ENCODE results near the gene SCYL2. TPM values are rescaled to one million over a fixed set of nuclear protein-coding genes. Genes with fewer than 3 reads are reported as not detected.

SCYL2 gene
- total and polyA plus RNA-seq, 7 donors = 17.5 to 97.3 (median 52.4) TPM

DNA sequence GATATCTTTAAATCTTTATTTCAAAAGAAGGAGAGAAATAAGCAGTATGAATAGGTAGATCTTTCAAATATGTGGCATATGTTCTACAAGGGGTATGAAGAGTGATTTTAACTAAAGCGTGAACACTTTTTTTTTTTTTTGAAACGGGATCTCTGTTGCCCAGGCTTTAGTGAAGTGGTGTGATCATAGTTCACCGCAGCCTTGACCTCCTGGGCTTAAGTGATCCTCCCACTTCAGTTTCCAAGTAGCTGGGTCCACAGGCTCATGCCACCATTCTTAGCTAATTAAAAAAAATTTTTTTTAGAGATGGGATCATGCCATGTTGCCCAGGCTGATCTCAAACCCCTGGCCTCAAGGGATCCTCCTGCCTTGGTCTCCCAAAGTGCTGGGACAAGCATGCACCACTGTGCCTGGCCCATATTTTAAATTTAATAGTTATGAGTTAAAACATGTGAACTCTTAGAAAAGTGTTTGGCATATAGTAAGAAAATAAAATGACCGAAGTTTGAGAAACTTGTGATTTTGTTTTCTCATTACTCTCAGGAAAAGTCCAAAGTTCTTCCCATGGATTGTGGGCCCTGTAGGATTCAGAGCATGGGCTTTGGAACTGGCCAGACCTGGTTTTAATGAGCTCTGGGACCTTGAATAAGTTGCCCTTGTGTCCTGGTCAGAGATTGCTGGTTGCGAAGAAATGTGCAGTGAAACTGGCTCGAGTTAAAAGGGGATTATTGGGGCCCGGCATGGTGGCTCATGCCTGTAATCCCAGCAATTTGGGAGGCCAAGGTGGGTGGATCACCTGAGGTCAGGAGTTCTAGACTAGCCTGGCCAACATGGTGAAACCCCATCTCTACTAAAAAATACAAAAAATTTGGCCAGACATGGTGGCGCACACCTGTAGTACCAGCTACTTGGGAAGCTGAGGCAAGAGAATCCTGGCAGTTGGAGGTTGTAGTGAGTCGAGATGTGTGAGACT, 116.9 kb downstream of the SCYL2 start:
- Histone ChIP-seq H3K9me3 (no peaks in the 10 kb centered on the region), H3K4me3 (no peak overlapping the region), H3K4me1 (no peaks in the 10 kb centered on the region), H3K27ac (no peak overlapping the region), H3K36me3 (no peaks in the 10 kb centered on the region), H3K27me3 (no peaks in the 10 kb centered on the region)
- intact Hi-C loops (cut with DNase I) = no loop called here
- DNase-seq = no peak
- TF ChIP-seq POLR2AphosphoS5 (IDR thresholded peaks at IDR 0.05) (no peak), POLR2A (IDR thresholded peaks at IDR 0.05) (no peak), EP300 (IDR thresholded peaks at IDR 0.05) (no peak)
- TF ChIP-seq, protein P1, sequence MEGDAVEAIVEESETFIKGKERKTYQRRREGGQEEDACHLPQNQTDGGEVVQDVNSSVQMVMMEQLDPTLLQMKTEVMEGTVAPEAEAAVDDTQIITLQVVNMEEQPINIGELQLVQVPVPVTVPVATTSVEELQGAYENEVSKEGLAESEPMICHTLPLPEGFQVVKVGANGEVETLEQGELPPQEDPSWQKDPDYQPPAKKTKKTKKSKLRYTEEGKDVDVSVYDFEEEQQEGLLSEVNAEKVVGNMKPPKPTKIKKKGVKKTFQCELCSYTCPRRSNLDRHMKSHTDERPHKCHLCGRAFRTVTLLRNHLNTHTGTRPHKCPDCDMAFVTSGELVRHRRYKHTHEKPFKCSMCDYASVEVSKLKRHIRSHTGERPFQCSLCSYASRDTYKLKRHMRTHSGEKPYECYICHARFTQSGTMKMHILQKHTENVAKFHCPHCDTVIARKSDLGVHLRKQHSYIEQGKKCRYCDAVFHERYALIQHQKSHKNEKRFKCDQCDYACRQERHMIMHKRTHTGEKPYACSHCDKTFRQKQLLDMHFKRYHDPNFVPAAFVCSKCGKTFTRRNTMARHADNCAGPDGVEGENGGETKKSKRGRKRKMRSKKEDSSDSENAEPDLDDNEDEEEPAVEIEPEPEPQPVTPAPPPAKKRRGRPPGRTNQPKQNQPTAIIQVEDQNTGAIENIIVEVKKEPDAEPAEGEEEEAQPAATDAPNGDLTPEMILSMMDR (IDR thresholded peaks at IDR 0.05) = no peak
- 87 to 91% methylated on average over 9 of the region's 9 CpGs for WGBS, 2 donors

DNA sequence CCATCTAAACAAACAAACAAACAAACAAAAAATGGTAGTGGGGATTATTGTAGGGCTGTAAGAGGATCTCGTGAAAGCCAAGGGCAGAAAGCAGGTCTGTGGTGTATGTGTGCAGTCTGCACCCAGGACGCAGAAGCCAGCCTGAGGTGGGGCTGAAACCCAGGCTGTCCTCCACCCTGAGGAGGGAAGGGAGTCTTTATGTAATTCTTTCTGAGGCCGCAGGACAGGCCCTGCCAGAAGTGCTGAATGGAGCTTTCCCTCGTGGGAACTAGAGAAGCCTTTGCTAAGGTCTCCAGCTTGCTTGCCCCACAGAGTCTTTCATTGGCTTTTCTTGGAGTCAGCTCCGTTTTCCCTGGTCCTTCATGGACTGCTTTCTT, 117.6 kb downstream of the SCYL2 start:
- intact Hi-C loops (cut with DNase I) = no loop called here
- Histone ChIP-seq H3K4me3 (no peak overlapping the region), H3K9me3 (no peaks in the 10 kb centered on the region), H3K27ac (no peak overlapping the region), H3K4me1 (no peaks in the 10 kb centered on the region), H3K36me3 (no peaks in the 10 kb centered on the region), H3K27me3 (no peaks in the 10 kb centered on the region)
- no peak for DNase-seq
- 84 to 86% methylated on average over 5 of the region's 5 CpGs for WGBS, 2 donors
- TF ChIP-seq EP300 (IDR thresholded peaks at IDR 0.05) (no peak), POLR2AphosphoS5 (IDR thresholded peaks at IDR 0.05) (no peak)

DNA sequence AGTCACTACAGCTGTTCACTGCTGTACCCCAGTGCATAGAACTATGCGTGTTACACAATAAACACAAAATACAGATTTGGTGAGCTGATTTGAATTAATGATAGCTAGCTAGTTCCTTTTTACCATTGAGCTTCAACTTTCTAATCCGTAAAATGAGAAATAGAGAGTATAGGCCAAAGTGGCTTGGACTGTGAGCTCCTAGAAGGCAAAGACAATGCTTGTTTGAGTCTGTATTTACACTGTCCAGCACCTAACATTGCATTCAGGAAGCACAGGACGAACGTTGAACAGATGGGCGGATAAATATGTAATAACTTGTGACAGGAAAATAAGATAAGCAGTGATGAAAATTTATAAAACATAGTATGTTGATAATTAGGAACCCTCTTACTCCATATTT, 121.4 kb downstream of the SCYL2 start:
- Histone ChIP-seq H3K36me3 (no peaks in the 10 kb centered on the region), H3K4me1 (no peaks in the 10 kb centered on the region), H3K9me3 (no peaks in the 10 kb centered on the region), H3K27me3 (no peaks in the 10 kb centered on the region), H3K4me3 (no peak overlapping the region), H3K27ac (no peak overlapping the region)
- TF ChIP-seq EP300 (IDR thresholded peaks at IDR 0.05) (no peak), POLR2AphosphoS5 (IDR thresholded peaks at IDR 0.05) (no peak), POLR2A (IDR thresholded peaks at IDR 0.05) (no peak)
- TF ChIP-seq, protein P1 (IDR thresholded peaks at IDR 0.05) = no peak
- no peak for DNase-seq
- WGBS, 2 donors = 83 to 86% methylated on average over 5 of the region's 5 CpGs
- intact Hi-C loops (cut with DNase I) = no loop called here

Small RNA genes lying within 50 kb of the gene (small RNA-seq; reads per million reads assigned to genes)
- gene RF00019 = 0 reads per million in 3 donors

Other genes starting within 250 kb of the SCYL2 start
- gene BLTP3B, start 124.3 kb upstream of the SCYL2 start, total RNA-seq = 10 to 100 TPM; 33.3 to 41.7 (median 36.4) TPM
- 10 to 100 TPM in 1 of 3 donors, 1 to 10 TPM in 2; 6.0 to 21.7 (median 9.3) TPM for gene BLTP3B, start 124.3 kb upstream of the SCYL2 start, polyA plus RNA-seq
- gene ACTR6, start 66.4 kb upstream of the SCYL2 start, total RNA-seq = 10 to 100 TPM in 3 of 4 donors, 1 to 10 TPM in 1; 9.1 to 31.4 (median 23.3) TPM
- gene ACTR6, start 66.4 kb upstream of the SCYL2 start, polyA plus RNA-seq = 10 to 100 TPM; 21.7 to 37.5 (median 34.8) TPM
- gene DEPDC4, start 98 bp upstream of the SCYL2 start, total RNA-seq = under 1 TPM in 1 of 4 donors, not detected in 3; 0.82 TPM
- gene DEPDC4, start 98 bp upstream of the SCYL2 start, polyA plus RNA-seq = 1 to 10 TPM in 2 of 3 donors, under 1 TPM in 1; 0.60 to 1.2 (median 1.1) TPM
- gene SLC17A8, start 89.9 kb downstream of the SCYL2 start, total RNA-seq = not detected
- gene SLC17A8, start 89.9 kb downstream of the SCYL2 start, polyA plus RNA-seq = 1 to 10 TPM in 1 of 3 donors, under 1 TPM in 2; 0.60 to 2.3 (median 0.90) TPM
- not detected for gene NR1H4, start 206.7 kb downstream of the SCYL2 start, total RNA-seq
- 10 to 100 TPM in 1 of 3 donors, 1 to 10 TPM in 2; 4.5 to 43.9 (median 9.6) TPM for gene NR1H4, start 206.7 kb downstream of the SCYL2 start, polyA plus RNA-seq

Measured in sigmoid colon (tissue), 7 donors.